ENCODE data around the gene RCOR1. TPM values are rescaled to one million over a fixed set of nuclear protein-coding genes. Genes with fewer than 3 reads are reported as not detected.
A peak's percentile ranks its signal among the peaks of the same experiment; 100 is the strongest.
"Not testable (repeated sequence)": the region's sequence is repeated elsewhere in the genome, so short reads cannot be mapped to it uniquely, and the experiment has no call there.

The RCOR1 gene
- total and polyA plus RNA-seq, 2 of the 8 experiments (the other 6 are each of a cell fraction or from before 2014, with no cell fraction given) = 12.3 to 26.3 TPM

DNA sequence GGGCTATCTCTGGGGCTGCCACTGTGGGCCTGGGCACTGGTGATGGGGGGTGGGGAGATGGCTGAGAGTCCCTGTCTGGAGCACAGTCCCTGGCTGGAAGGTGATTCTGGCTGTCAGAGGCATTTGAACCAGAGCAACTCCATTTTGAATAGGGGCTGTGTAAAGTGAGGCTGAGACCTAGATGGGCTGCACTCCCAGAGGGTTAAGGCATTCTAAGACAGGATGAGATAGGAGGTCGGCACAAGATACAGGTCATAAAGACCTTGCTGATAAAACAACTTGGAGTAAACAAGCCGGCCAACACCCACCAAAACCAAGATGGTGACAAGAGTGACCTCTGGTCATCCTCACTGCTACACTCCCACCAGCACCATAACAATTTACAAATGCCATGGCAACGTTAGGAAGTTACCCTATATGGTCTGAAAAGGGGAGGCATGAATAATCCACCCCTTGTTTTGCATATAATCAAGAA lies 41.5 kb upstream of the RCOR1 start:
- H2BK15ac ChIP-seq (ENCODE audit: low read length); FAIRE-seq; H3K4me1 ChIP-seq (replicated peaks in 1 of 4; ENCODE audit: control insufficient read depth in 3 of 4, insufficient read depth in 4 of 4, low read length in 3 of 4); H3K56ac ChIP-seq (replicated peaks; ENCODE audit: insufficient read length, low read depth, low read length); H3K9me3 ChIP-seq (ENCODE audit: insufficient read depth in 2 of 2, low read depth in 1 of 2, low read length in 1 of 2); H4K91ac ChIP-seq (replicated peaks; ENCODE audit: insufficient read length, low read length); H3K23ac ChIP-seq (ENCODE audit: insufficient read length); H3K27me3 ChIP-seq (replicated peaks in 1 of 4; ENCODE audit: control insufficient read depth in 3 of 4, extremely low read depth in 1 of 4, insufficient read depth in 3 of 4, low read length in 3 of 4); H3K27ac ChIP-seq (ENCODE audit: low read depth, low read length); H3K18ac ChIP-seq (ENCODE audit: extremely low read depth, low read length); H3K79me1 ChIP-seq (ENCODE audit: low read depth, low read length); H3K36me3 ChIP-seq (ENCODE audit: control insufficient read depth in 2 of 4, insufficient read depth in 4 of 4, low read length in 3 of 4); H3K14ac ChIP-seq (ENCODE audit: insufficient read length); H4K5ac ChIP-seq (ENCODE audit: insufficient read length, low read depth, low read length); H3K9ac ChIP-seq (replicated peaks in 1 of 4; ENCODE audit: extremely low read depth in 1 of 4, low read depth in 3 of 4, low read length in 3 of 4); H2BK5ac ChIP-seq (ENCODE audit: low read depth, low read length); DNase-seq (ENCODE audit: low read depth in 1 of 2, low spot score in 2 of 2); H4K20me1 ChIP-seq (replicated peaks in 1 of 2; ENCODE audit: control insufficient read depth in 1 of 2, insufficient read depth in 2 of 2, low read length in 2 of 2); H2BK20ac ChIP-seq (ENCODE audit: low read length); H3K4ac ChIP-seq (replicated peaks; ENCODE audit: insufficient read length, low read depth, low read length); H2AK5ac ChIP-seq (ENCODE audit: low read depth, low read length); H3K23me2 ChIP-seq (ENCODE audit: low read depth, low read length); H2AFZ ChIP-seq (ENCODE audit: low read length); H3K4me3 ChIP-seq (ENCODE audit: extremely low read depth in 1 of 4, insufficient read depth in 2 of 4, low read depth in 3 of 4, low read length in 4 of 4); H2BK120ac ChIP-seq (replicated peaks; ENCODE audit: low read depth, low read length); H3K79me2 ChIP-seq (ENCODE audit: control insufficient read depth in 1 of 2, insufficient read depth in 2 of 2, low read length in 2 of 2); H2BK12ac ChIP-seq (ENCODE audit: low read depth, low read length); CTCF ChIA-PET (ENCODE audit: partially characterized antibody); H4K8ac ChIP-seq (ENCODE audit: extremely low read depth, insufficient read depth, low read length); H3K4me2 ChIP-seq (ENCODE audit: insufficient read depth in 1 of 2, low read depth in 2 of 2, low read length in 2 of 2): not testable (repeated sequence)
- POLR2A ChIA-PET (ENCODE audit: partially characterized antibody) = interaction anchor here (1.5 kb wide), 1 partner anchor 11 kb away, joined by 4 read pairs; no protein-coding TSS in a partner anchor
- TF ChIP-seq SRF (IDR thresholded peaks at IDR 0.05; ENCODE audit: low read depth, low read length) = peak; percentile 27; the same call in 1 of the 2 replicates
- 78% methylated on average over 3 of the region's 3 CpGs; no CpG with 5 or more reads in 1 of the 2 experiments for WGBS, 2 experiments (ENCODE audit: extremely low coverage in 1 of 2, insufficient coverage in 1 of 2, insufficient read length in 1 of 2, insufficient replicate concordance in 2 of 2, low coverage in 1 of 2, low lambda C conversion rate in 2 of 2, missing lambda C conversion rate in 1 of 2)
